Measurements from ENCODE around the gene PRKCA.

- TF ChIP-seq CTCF (IDR thresholded peaks at IDR 0.05; ENCODE audit: low read depth, low read length, poor library complexity, severe bottlenecking) (no peak), EZH2phosphoT487 (IDR thresholded peaks at IDR 0.05; ENCODE audit: borderline replicate concordance, low read length) (no peak)
Observed at GRCh38 chr17:66540131-66540781, 237.8 kb downstream of the PRKCA start.

All from DOHH2 (cell line).